Hepatocyte (in vitro differentiated cells): ENCODE results near the gene IL17REL. TPM values are rescaled to one million over a fixed set of nuclear protein-coding genes. Genes with fewer than 3 reads are reported as not detected.
A peak's percentile ranks its signal among the peaks of the same experiment; 100 is the strongest.

Experiments
- DNase-seq: peaks from one replicate; pipeline ENCODE4 v3.0.0-alpha.2; 2016; ENCODE audit warnings: low spot score
- H2AFZ ChIP-seq: fragments of 200-600 bp; sonication (generic); 2 replicates; pipeline ENCODE4 v1.6.0; 2016; ENCODE audit warnings: antibody characterized with exemption, mild to moderate bottlenecking
- H3K27ac ChIP-seq: fragments of 200-600 bp; sonication (generic); 2 replicates; pipeline ENCODE4 v1.5.1; 2016; ENCODE audit warnings: mild to moderate bottlenecking
- H3K27me3 ChIP-seq: fragments of 200-600 bp; sonication (generic); 2 replicates; pipeline ENCODE4 v1.6.1; 2016
- H3K36me3 ChIP-seq: fragments of 200-600 bp; sonication (generic); replicated peaks from 2 replicates; pipeline ENCODE4 v1.5.1; 2016; ENCODE audit warnings: low read depth; ENCODE audit not compliant: insufficient read depth
- H3K4me1 ChIP-seq: fragments of 200-600 bp; sonication (generic); 2 replicates; pipeline ENCODE4 v1.5.1; 2016; ENCODE audit warnings: mild to moderate bottlenecking, moderate library complexity; ENCODE audit not compliant: insufficient read depth
- H3K4me2 ChIP-seq: fragments of 200-600 bp; sonication (generic); 2 replicates; pipeline ENCODE4 v1.6.0; 2016
- H3K4me3 ChIP-seq: fragments of 200-600 bp; sonication (generic); 2 replicates; pipeline ENCODE4 v1.5.1; 2016; ENCODE audit warnings: mild to moderate bottlenecking
- H3K79me2 ChIP-seq: fragments of 200-600 bp; sonication (generic); 2 replicates; pipeline ENCODE4 v1.6.0; 2017; ENCODE audit warnings: mild to moderate bottlenecking
- H3K9me2 ChIP-seq: fragments of 200-600 bp; sonication (generic); replicated peaks from 2 replicates; pipeline ENCODE4 v1.6.0; 2017; ENCODE audit warnings: mild to moderate bottlenecking; ENCODE audit not compliant: insufficient read depth
- H3K9me3 ChIP-seq: fragments of 200-600 bp; sonication (generic); 2 replicates; pipeline ENCODE4 v1.5.1; 2016; ENCODE audit warnings: low read depth, mild to moderate bottlenecking
- H4K20me1 ChIP-seq: fragments of 200-600 bp; sonication (generic); 2 replicates; pipeline ENCODE4 v1.6.0; 2016; ENCODE audit warnings: mild to moderate bottlenecking; ENCODE audit not compliant: insufficient read depth, poor library complexity, severe bottlenecking
- CTCF ChIP-seq: fragments of 200-600 bp; sonication (generic); IDR thresholded peaks from 2 replicates; pipeline ENCODE4 v1.5.1; 2016; ENCODE audit warnings: antibody characterized with exemption, mild to moderate bottlenecking; ENCODE audit not compliant: poor library complexity
- EZH2 ChIP-seq: fragments of 200-600 bp; sonication (generic); IDR thresholded peaks from 2 replicates; pipeline ENCODE4 v1.6.1; 2016; ENCODE audit warnings: antibody characterized with exemption, mild to moderate bottlenecking, borderline replicate concordance
- EZH2phosphoT487 ChIP-seq: fragments of 200-600 bp; sonication (generic); IDR thresholded peaks from one replicate; pipeline ENCODE4 v1.6.1; 2018; ENCODE audit warnings: antibody characterized with exemption, mild to moderate bottlenecking, low read depth, moderate library complexity; ENCODE audit not compliant: unreplicated experiment, severe bottlenecking
- WGBS: methylation state at CpG from one replicate; pipeline ENCODE4 v1.1.6; 2016; ENCODE audit warnings: low lambda C conversion rate; ENCODE audit errors: missing lambda C conversion rate; 5-methylcytosine and 5-hydroxymethylcytosine counted together
- polyA plus RNA-seq: library from polyadenylated mRNA; unstranded; fragments of >200 nt; fragmentation: Nextera tagmentation; extraction: Ambion mirVana; gene quantifications from 2 replicates; pipeline ENCODE4 v1.2.1, GENCODE V29; 2016
- total RNA-seq: library from RNA; depleted of rRNA; stranded (reverse); fragments of >200 nt; gene quantifications from 2 replicates; pipeline ENCODE4 v1.2.3, GENCODE V29; 2014

IL17REL gene
- total and polyA plus RNA-seq, 2 experiments from 2014 or later: not detected

- Histone ChIP-seq H3K27me3 (peaks cover 6% of the 10 kb centered on the region), H3K27ac (no peak overlapping the region), H2AFZ (no peak overlapping the region), H3K9me2 (no peaks in the 10 kb centered on the region), H3K4me3 (no peak overlapping the region), H3K4me1 (peaks cover 2% of the 10 kb centered on the region), H3K79me2 (no peaks in the 10 kb centered on the region), H3K9me3 (no peaks in the 10 kb centered on the region), H3K4me2 (no peak overlapping the region), H4K20me1 (no peaks in the 10 kb centered on the region), H3K36me3 (no peaks in the 10 kb centered on the region)
- no peak for TF ChIP-seq CTCF
- TF ChIP-seq EZH2phosphoT487: no peak
- TF ChIP-seq EZH2: no peak
- WGBS: 87% methylated on average over 9 of the region's 12 CpGs
- DNase-seq: peak; percentile 48
Observed at GRCh38 chr22:49997251-49997599, 15.3 kb downstream of the IL17REL start.

GRCh38 chr22:49996518-49997250, 15.9 kb downstream of the IL17REL start:
- no peaks in the 10 kb centered on the region for H4K20me1 ChIP-seq
- WGBS: 90% methylated on average over 19 of the region's 19 CpGs
- no peak overlapping the region for H3K4me3 ChIP-seq
- H3K9me3 ChIP-seq: no peaks in the 10 kb centered on the region
- H3K27me3 ChIP-seq: peaks cover 6% of the 10 kb centered on the region
- no peaks in the 10 kb centered on the region for H3K36me3 ChIP-seq
- H3K79me2 ChIP-seq: no peaks in the 10 kb centered on the region
- peaks cover 2% of the 10 kb centered on the region for H3K4me1 ChIP-seq
- H3K9me2 ChIP-seq: no peaks in the 10 kb centered on the region
- H2AFZ ChIP-seq: no peak overlapping the region
- TF ChIP-seq EZH2 (no peak), CTCF (no peak), EZH2phosphoT487 (no peak)
- no peak overlapping the region for H3K27ac ChIP-seq
- H3K4me2 ChIP-seq: no peak overlapping the region
- DNase-seq: no peak

- H3K27ac ChIP-seq: no peak overlapping the region
- no peaks in the 10 kb centered on the region for H3K9me3 ChIP-seq
- peak; percentile 19 for DNase-seq
- no peaks in the 10 kb centered on the region for H3K79me2 ChIP-seq
- no peak overlapping the region for H3K4me3 ChIP-seq
- peaks cover 6% of the 10 kb centered on the region for H3K27me3 ChIP-seq
- H4K20me1 ChIP-seq: no peaks in the 10 kb centered on the region
- TF ChIP-seq EZH2phosphoT487 (no peak), CTCF (no peak), EZH2 (no peak)
- no peak overlapping the region for H2AFZ ChIP-seq
- WGBS: 86% methylated on average over 4 of the region's 4 CpGs
- H3K9me2 ChIP-seq: no peaks in the 10 kb centered on the region
- no peaks in the 10 kb centered on the region for H3K36me3 ChIP-seq
- H3K4me2 ChIP-seq: no peak overlapping the region
- peaks cover 2% of the 10 kb centered on the region for H3K4me1 ChIP-seq
Observed at GRCh38 chr22:49996119-49996517, 16.4 kb downstream of the IL17REL start.
